Karpas-422 (cell line): ENCODE measurements around the gene DIAPH1. TPM values are rescaled to one million over a fixed set of nuclear protein-coding genes. Genes with fewer than 3 reads are reported as not detected.

Experiments used
- DNase-seq: peaks from one replicate; pipeline ENCODE4 v3.0.0-alpha.2; 2015
- H2AFZ ChIP-seq: fragments of 200-600 bp; sonication (generic); 2 replicates; pipeline ENCODE4 v1.6.1; 2014; ENCODE audit warnings: antibody characterized with exemption, low read length, mixed read lengths
- H3K27ac ChIP-seq: fragments of 200-600 bp; sonication (generic); 2 replicates; pipeline ENCODE4 v1.5.1; 2014; ENCODE audit warnings: mild to moderate bottlenecking, low read length, moderate library complexity
- H3K27me3 ChIP-seq: fragments of 200-600 bp; sonication (generic); 2 replicates; pipeline ENCODE4 v1.6.1; 2014; ENCODE audit warnings: low read length, mixed read lengths
- H3K36me3 ChIP-seq: fragments of 200-600 bp; sonication (generic); 2 replicates; pipeline ENCODE4 v1.6.1; 2014; ENCODE audit warnings: low read length, mixed read lengths; ENCODE audit not compliant: insufficient read depth
- H3K4me1 ChIP-seq: fragments of 200-600 bp; sonication (generic); 2 replicates; pipeline ENCODE4 v1.6.1; 2014; ENCODE audit warnings: mild to moderate bottlenecking, low read length, mixed read lengths
- H3K4me2 ChIP-seq: fragments of 200-600 bp; sonication (generic); 2 replicates; pipeline ENCODE4 v1.6.1; 2014; ENCODE audit warnings: low read length, low read depth, mild to moderate bottlenecking; ENCODE audit not compliant: poor library complexity, severe bottlenecking
- H3K4me3 ChIP-seq: fragments of 200-600 bp; sonication (generic); 2 replicates; pipeline ENCODE4 v1.5.1; 2014; ENCODE audit warnings: mild to moderate bottlenecking, antibody characterized with exemption, low read length, mixed read lengths
- H3K79me2 ChIP-seq: fragments of 200-600 bp; sonication (generic); 2 replicates; pipeline ENCODE4 v1.6.1; 2014; ENCODE audit warnings: mild to moderate bottlenecking, low read length, mixed read lengths
- H3K9ac ChIP-seq: fragments of 200-600 bp; sonication (generic); 2 replicates; pipeline ENCODE4 v1.6.0; 2014; ENCODE audit warnings: low read length
- H3K9me2 ChIP-seq: fragments of 200-600 bp; sonication (generic), shearing (Covaris generic); replicated peaks from 2 replicates; pipeline ENCODE4 v1.6.0; 2014; ENCODE audit warnings: mild to moderate bottlenecking, low read length, moderate library complexity; ENCODE audit not compliant: insufficient read depth
- H3K9me3 ChIP-seq: fragments of 300-700, 200-600 bp; sonication (generic); 2 replicates; pipeline ENCODE4 v1.6.1; 2014; ENCODE audit warnings: low read length, mixed read lengths
- H4K20me1 ChIP-seq: fragments of 200-600 bp; sonication (generic); 2 replicates; pipeline ENCODE4 v1.6.1; 2014; ENCODE audit warnings: mild to moderate bottlenecking, antibody characterized with exemption, low read length, low read depth; ENCODE audit not compliant: insufficient read depth
- total RNA-seq: library from RNA; depleted of rRNA; stranded (reverse); fragments of >200 nt; shearing (Covaris generic); gene quantifications from 2 replicates; pipeline ENCODE4 v1.2.3, GENCODE V29; 2014; ENCODE audit warnings: low replicate concordance

The DIAPH1 gene
- total RNA-seq, 1 experiment from 2014 or later: 181 TPM

DNA sequence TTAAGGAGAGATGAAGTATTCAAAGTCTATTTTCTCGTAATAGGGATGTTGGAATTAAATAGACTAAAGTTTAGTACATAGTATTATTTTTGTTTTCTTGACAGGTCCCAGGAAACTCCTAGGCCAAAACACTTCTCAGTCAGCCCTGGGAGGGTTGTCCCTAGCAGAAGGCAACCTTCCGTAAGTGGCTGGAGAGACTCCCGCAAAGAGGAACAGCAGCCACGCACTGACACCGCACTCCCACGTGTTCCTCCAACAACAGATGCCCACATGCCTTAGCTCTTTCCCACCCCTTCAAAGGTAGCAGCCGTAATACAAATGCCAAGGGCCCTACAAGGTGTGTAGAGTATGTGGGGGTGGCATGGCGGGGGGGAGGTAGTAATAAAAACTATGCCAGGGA, 101.5 kb downstream of the DIAPH1 start:
- Histone ChIP-seq H3K79me2 (no peaks in the 10 kb centered on the region), H3K4me1 (peaks cover 99% of the 10 kb centered on the region), H3K27me3 (no peaks in the 10 kb centered on the region), H3K4me3 (no peak overlapping the region), H3K27ac (peak overlapping the region; percentile 100), H3K9me3 (no peaks in the 10 kb centered on the region), H3K9ac (peak overlapping the region; percentile 87), H2AFZ (no peak overlapping the region), H4K20me1 (no peaks in the 10 kb centered on the region), H3K9me2 (no peaks in the 10 kb centered on the region), H3K4me2 (no peak overlapping the region), H3K36me3 (peaks cover 36% of the 10 kb centered on the region)
- no peak for DNase-seq

DNA sequence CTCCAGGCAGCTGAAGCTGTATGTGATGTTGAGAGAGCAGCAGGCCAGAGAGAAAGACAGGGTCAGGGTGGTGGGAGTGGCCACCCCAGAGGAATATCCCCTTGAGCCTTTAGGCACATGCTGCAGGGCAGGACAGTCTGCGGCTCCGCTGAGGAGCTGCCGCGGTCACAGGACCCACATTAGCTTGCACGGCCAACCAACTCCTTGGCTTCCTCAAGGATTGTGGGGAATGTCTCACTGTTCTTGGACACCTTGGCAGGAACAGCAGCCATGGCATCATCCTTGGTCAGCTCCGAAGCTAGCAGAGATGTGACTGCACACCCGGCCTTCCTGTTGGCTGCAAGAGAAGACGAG, 102.2 kb downstream of the DIAPH1 start:
- Histone ChIP-seq H3K4me1 (peaks cover 99% of the 10 kb centered on the region), H3K4me3 (peak overlapping the region; percentile 19; the same call in 1 of the 2 replicates), H3K79me2 (no peaks in the 10 kb centered on the region), H3K36me3 (peaks cover 34% of the 10 kb centered on the region), H3K9me2 (no peaks in the 10 kb centered on the region), H2AFZ (no peak overlapping the region), H3K9me3 (no peaks in the 10 kb centered on the region), H3K27me3 (no peaks in the 10 kb centered on the region), H4K20me1 (no peaks in the 10 kb centered on the region), H3K9ac (peak overlapping the region; percentile 87), H3K27ac (peak overlapping the region; percentile 100), H3K4me2 (peak overlapping the region; percentile 59)
- no peak for DNase-seq

DNA sequence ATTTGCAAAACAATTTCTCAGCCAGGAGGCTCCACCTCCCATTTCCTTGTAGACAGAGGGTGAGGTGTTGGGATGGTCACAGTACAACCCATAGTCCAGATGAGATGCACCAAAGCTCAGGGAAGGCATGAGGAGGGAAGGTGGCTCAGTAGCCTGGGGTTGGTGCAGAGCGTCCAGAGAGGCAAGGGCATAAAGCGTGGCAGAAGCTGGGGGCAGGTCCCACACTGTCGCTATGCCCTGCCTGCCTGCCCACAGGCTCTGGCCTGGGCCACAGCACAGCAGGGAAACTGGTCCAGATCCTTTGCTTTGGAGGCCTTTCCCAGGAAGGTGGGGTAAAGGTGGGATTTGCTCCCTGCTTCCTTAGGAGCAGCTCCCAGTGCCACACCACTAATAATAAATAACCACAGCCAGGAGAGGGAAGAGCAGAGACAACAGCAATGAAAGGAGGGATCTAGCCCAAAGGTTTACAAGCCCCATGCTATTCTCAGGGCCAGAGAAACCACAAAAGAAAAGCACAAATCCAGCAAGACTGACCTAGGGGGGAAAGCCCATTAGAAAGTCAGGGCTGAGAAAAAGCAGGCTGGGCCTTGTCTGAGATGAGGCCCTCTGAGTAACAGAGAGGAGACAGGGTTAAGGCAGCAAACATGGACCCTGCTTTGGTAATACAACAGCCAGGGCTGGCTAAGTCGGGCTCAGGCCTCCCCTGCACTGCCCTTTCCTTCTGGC, 102.7 kb downstream of the DIAPH1 start:
- H4K20me1 ChIP-seq: no peaks in the 10 kb centered on the region
- no peaks in the 10 kb centered on the region for H3K9me3 ChIP-seq
- peaks cover 31% of the 10 kb centered on the region; the same call in 1 of the 2 replicates for H3K36me3 ChIP-seq
- no peak overlapping the region for H2AFZ ChIP-seq
- H3K4me1 ChIP-seq: peaks cover 99% of the 10 kb centered on the region
- no peaks in the 10 kb centered on the region for H3K27me3 ChIP-seq
- H3K27ac ChIP-seq: peak overlapping the region; percentile 100
- no peaks in the 10 kb centered on the region for H3K79me2 ChIP-seq
- no peaks in the 10 kb centered on the region for H3K9me2 ChIP-seq
- peak overlapping the region; percentile 87 for H3K9ac ChIP-seq
- peak overlapping the region; percentile 19; the same call in 1 of the 2 replicates for H3K4me3 ChIP-seq
- H3K4me2 ChIP-seq: peak overlapping the region; percentile 59
- DNase-seq: no peak

DNA sequence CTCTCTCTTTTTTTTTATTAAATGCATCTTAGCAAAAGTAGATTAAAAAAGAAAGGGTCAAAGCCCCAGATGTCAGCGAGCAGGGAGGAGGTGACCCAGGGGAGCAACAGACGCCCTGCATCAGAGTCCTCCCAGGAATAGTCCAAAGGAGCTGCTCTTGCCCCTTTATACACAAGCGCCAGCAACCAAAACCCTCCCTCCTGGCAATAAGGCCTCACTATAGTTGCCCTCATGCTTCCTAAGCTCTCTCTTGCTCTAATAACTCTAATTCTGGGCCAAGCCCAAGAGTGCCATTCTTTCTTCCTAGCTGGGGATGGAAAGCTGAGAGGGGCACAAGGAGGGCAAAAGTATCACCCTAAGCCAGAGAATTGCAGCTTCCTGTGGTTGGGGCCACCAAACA, 103.7 kb downstream of the DIAPH1 start:
- Histone ChIP-seq H3K27ac (peak overlapping the region; percentile 100), H3K36me3 (peaks cover 28% of the 10 kb centered on the region), H2AFZ (no peak overlapping the region), H4K20me1 (no peaks in the 10 kb centered on the region), H3K9me2 (no peaks in the 10 kb centered on the region), H3K79me2 (no peaks in the 10 kb centered on the region), H3K9ac (peak overlapping the region; percentile 87), H3K4me1 (peaks cover 100% of the 10 kb centered on the region), H3K27me3 (no peaks in the 10 kb centered on the region), H3K4me2 (peak overlapping the region; percentile 59), H3K4me3 (peak overlapping the region; percentile 19; the same call in 1 of the 2 replicates), H3K9me3 (no peaks in the 10 kb centered on the region)
- DNase-seq: peak; percentile 85

DNA sequence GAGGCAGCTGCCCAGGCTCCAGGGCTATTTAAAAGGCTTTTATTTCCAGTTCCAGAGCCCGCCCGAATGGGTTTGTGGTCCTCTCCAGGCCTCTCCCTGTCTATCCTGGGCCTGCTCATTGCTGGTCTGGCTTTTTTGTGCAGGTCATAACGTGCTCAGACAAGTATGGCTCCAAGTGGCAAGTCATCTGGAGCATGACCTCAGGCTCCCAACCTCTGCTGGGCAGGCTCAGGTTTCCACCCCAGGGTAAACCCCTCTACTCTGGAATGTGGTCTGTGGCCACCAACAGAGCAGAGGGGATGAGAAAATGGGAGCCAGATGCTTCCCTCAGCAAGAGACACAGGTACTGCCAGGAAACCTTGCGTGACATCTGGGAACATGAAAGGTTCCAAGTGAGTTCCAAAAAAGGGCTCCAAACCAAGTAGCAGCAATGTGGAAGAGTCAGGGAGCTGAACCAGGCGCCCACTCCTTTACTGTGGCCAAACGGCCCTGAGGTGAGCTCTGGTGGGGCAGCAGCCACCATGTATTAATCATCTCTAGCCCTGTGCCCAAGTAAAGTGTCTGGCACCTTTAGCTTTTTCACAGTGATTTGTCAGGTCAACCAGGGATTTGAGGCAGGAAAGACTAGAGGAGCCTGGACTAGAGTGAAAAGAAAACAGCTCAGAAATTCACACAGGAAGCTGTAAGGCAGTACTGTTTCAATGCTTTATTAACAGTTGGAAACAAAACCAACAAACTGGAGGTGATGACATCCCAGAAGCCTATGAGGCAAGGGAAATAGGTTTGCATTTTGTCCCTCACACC, 104.3 kb downstream of the DIAPH1 start:
- Histone ChIP-seq H3K9me2 (no peaks in the 10 kb centered on the region), H3K36me3 (peaks cover 23% of the 10 kb centered on the region), H3K79me2 (no peaks in the 10 kb centered on the region), H3K4me3 (peak overlapping the region; percentile 44; the same call in 1 of the 2 replicates), H3K9ac (peak overlapping the region; percentile 87), H3K4me2 (peak overlapping the region; percentile 59), H3K27ac (peak overlapping the region; percentile 100), H3K4me1 (peaks cover 100% of the 10 kb centered on the region), H3K27me3 (no peaks in the 10 kb centered on the region), H3K9me3 (no peaks in the 10 kb centered on the region), H4K20me1 (no peaks in the 10 kb centered on the region), H2AFZ (no peak overlapping the region)
- DNase-seq: no peak

DNA sequence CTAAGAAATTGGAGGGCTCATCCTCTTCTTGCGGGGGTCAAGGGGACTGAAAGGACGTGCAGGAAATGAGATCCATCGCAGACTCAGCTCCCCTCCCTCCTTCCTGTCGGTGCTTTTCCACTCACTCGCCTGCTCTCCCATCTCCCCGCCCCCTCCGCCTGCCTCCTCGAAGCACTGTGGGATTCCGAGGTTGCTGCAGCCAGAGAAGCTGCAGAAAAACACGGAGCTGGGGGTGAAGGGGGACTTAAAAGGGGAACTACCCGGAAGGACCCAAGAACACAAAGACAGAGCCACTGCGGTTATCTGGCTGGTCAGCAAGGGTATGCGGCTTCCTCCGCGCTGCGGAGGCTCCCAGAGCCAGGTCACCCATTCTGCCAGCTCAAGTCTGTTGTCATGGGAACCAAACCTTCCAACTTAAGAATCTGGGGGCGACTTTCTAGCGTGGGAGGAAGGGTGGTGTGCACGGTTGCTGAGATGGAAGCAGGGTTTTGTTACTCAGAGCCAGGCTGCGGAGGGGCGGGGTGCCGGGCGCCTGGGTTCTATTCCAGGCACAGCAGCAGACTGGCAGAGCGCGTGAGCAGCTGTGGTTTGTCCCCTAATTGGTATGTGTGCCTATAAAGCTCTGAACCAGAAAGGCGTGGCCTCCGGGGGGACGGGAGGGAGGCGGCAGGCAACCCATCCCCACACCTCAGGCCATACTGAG, 105.0 kb downstream of the DIAPH1 start:
- Histone ChIP-seq H3K27ac (peak overlapping the region; percentile 100), H2AFZ (no peak overlapping the region), H3K4me3 (peak overlapping the region; percentile 54), H3K9ac (peak overlapping the region; percentile 87), H3K4me2 (peak overlapping the region; percentile 59), H3K4me1 (peaks cover 100% of the 10 kb centered on the region), H3K9me3 (no peaks in the 10 kb centered on the region), H3K9me2 (no peaks in the 10 kb centered on the region), H3K36me3 (peaks cover 15% of the 10 kb centered on the region), H3K79me2 (no peaks in the 10 kb centered on the region), H4K20me1 (no peaks in the 10 kb centered on the region), H3K27me3 (no peaks in the 10 kb centered on the region)
- DNase-seq: peak; percentile 98

DNA sequence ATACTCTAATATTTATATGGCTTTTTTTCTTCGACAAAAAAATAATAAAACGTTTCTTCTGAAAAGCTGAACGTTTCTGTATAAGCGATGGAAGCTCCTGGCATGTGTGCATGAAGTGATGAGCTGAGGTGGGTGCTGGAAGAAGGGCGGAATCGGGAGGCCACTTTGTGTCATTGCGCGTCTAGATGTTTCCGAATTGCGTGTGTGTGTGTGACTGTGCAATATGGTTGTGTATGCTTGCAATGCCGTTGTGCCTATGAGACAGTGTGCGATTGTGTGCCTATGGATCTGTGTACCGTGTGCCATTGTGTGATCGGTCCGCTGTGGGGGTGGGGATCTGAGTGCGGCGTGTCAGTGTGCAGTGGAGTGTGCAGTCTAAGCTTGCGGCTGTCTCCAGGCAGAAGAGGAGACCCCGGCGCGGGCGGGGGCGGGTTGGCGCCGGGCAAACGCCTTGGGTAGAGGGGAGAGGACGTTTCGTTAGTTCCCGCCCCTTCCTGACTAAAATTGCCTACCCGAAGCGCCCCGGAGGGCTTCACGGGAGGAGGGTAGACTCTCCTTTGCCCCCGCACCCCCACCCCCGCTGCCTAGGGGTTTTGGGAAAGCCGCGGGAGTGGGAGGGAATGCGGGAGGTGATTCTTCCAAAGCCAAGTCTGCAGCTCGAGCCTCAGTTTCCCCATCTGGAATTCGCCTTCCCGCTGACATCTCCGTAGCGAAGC, 105.7 kb downstream of the DIAPH1 start:
- Histone ChIP-seq H3K4me3 (peak overlapping the region; percentile 54), H3K36me3 (peaks cover 15% of the 10 kb centered on the region), H3K27ac (peak overlapping the region; percentile 100), H2AFZ (no peak overlapping the region), H4K20me1 (no peaks in the 10 kb centered on the region), H3K4me2 (peak overlapping the region; percentile 59), H3K79me2 (no peaks in the 10 kb centered on the region), H3K9me2 (no peaks in the 10 kb centered on the region), H3K9ac (peak overlapping the region; percentile 87), H3K9me3 (no peaks in the 10 kb centered on the region), H3K4me1 (peaks cover 100% of the 10 kb centered on the region), H3K27me3 (no peaks in the 10 kb centered on the region)
- DNase-seq: peak; percentile 93
